Left lobe of liver (tissue), 2 donors: ENCODE results near the gene SCNN1G. TPM values are rescaled to one million over a fixed set of nuclear protein-coding genes. Genes with fewer than 3 reads are reported as not detected.
"Not testable (repeated sequence)": the region's sequence is repeated elsewhere in the genome, so short reads cannot be mapped to it uniquely, and the experiment has no call there.

Source experiments
- ATAC-seq: fragments of 200-7000 bp; cut with Tn5 transposase; one replicate; pipeline ENCODE4 v1.9.1; 2020; ENCODE audit warnings: mild to moderate bottlenecking, moderate library complexity
- DNase-seq: peaks from one replicate; pipeline ENCODE4 v3.0.0-alpha.2; 2020; ENCODE audit warnings: low spot score
- total RNA-seq: library from RNA; stranded (reverse); gene quantifications from one replicate; pipeline ENCODE4 v1.2.1, GENCODE V29; 2021
- donor health status: DM: no; HTN: no; CAD: no; lungs with moderate emphysema.
- donor health status: DM: no; HTN: yes; CAD: no.

Gene SCNN1G
- total RNA-seq, 1 donor from 2014 or later, result not detected

- ATAC-seq (no peak), DNase-seq (no peak)
These were observed 66.0 kb downstream of the SCNN1G start for GRCh38 chr16:23248261-23249194.

GRCh38 chr16:23249830-23250229 is 67.3 kb downstream of the SCNN1G start:
- no peak for ATAC-seq

GRCh38 chr16:23252310-23252709 is 69.8 kb downstream of the SCNN1G start:
- no peak for ATAC-seq
- DNase-seq, result no peak

More at GRCh38 chr16:23249830-23250229, 67.3 kb downstream of the SCNN1G start:
- DNase-seq, result no peak

- DNase-seq, ATAC-seq: not testable (repeated sequence)
These were observed 71.1 kb downstream of the SCNN1G start for GRCh38 chr16:23253650-23254049.

GRCh38 chr16:23254338-23254737 is 71.8 kb downstream of the SCNN1G start:
- no peak for DNase-seq
- no peak for ATAC-seq

- ATAC-seq (no peak), DNase-seq (no peak)
These were observed 72.5 kb downstream of the SCNN1G start for GRCh38 chr16:23255000-23255399.

- DNase-seq (no peak), ATAC-seq (no peak)
These were observed 73.9 kb downstream of the SCNN1G start for GRCh38 chr16:23256440-23256839.

GRCh38 chr16:23257682-23258081 is 75.1 kb downstream of the SCNN1G start:
- ATAC-seq (no peak), DNase-seq (no peak)

GRCh38 chr16:23258919-23259237 is 76.3 kb downstream of the SCNN1G start:
- ATAC-seq, result no peak

More at GRCh38 chr16:23258919-23259237, 76.3 kb downstream of the SCNN1G start:
- DNase-seq, result no peak

Other genes starting within 250 kb of the SCNN1G start
- 10.1 TPM for gene USP31, start 33.3 kb upstream of the SCNN1G start, total RNA-seq
- gene SCNN1B, start 119.6 kb downstream of the SCNN1G start, total RNA-seq, result 0.18 TPM